DMS153 (cell line): ENCODE results near the gene CATSPER1.
"Not testable (repeated sequence)": the region's sequence is repeated elsewhere in the genome, so short reads cannot be mapped to it uniquely, and the experiment has no call there.

Source experiments
- DNase-seq: peaks from one replicate; lab custom pipeline; 2025; lab: John Stamatoyannopoulos, UW

CATSPER1 gene

GRCh38 chr11:66051766-66052663 lies 25.7 kb upstream of the CATSPER1 start, which contains the start of gene SF3B2:
Gene SF3B2 (plus strand): TSS chr11:66052364. CDS start chr11:66052385, 21 bp downstream.
- DNase-seq, result peak; percentile 98

- no peak for DNase-seq
These were observed 25.1 kb upstream of the CATSPER1 start for GRCh38 chr11:66051371-66051765.

- DNase-seq, result no peak
These were observed 24.4 kb upstream of the CATSPER1 start for GRCh38 chr11:66050581-66051231.

- no peak for DNase-seq
These were observed 22.5 kb upstream of the CATSPER1 start, which contains the start of gene GAL3ST3 for GRCh38 chr11:66048547-66049323. Gene GAL3ST3 (minus strand): TSS chr11:66049161. CDS start chr11:66045415, 3,746 bp downstream.

GRCh38 chr11:66047541-66048365 lies 21.5 kb upstream of the CATSPER1 start:
- DNase-seq, result no peak

- DNase-seq, result no peak
These were observed 20.6 kb upstream of the CATSPER1 start for GRCh38 chr11:66046901-66047300.

- peak; percentile 41 for DNase-seq
These were observed 18.9 kb upstream of the CATSPER1 start for GRCh38 chr11:66045177-66045639.

- DNase-seq, result no peak
These were observed 18.5 kb upstream of the CATSPER1 start for GRCh38 chr11:66044757-66045156.

GRCh38 chr11:66042996-66043906 lies 17.0 kb upstream of the CATSPER1 start:
- DNase-seq, result no peak

GRCh38 chr11:66042227-66042995 lies 16.1 kb upstream of the CATSPER1 start:
- no peak for DNase-seq

GRCh38 chr11:66039765-66040164 lies 13.5 kb upstream of the CATSPER1 start:
- DNase-seq, result no peak

- DNase-seq, result no peak
These were observed 11.0 kb upstream of the CATSPER1 start for GRCh38 chr11:66037327-66037726.

- no peak for DNase-seq
These were observed 10.0 kb upstream of the CATSPER1 start for GRCh38 chr11:66036334-66036710.

GRCh38 chr11:66035653-66036333 lies 9.5 kb upstream of the CATSPER1 start:
- DNase-seq, result no peak

GRCh38 chr11:66032957-66033735 lies 6.9 kb upstream of the CATSPER1 start:
- DNase-seq, result no peak

GRCh38 chr11:66023186-66023440 lies 3.2 kb downstream of the CATSPER1 start:
- DNase-seq, result not testable (repeated sequence)

- DNase-seq, result peak; percentile 12
These were observed 3.7 kb downstream of the CATSPER1 start for GRCh38 chr11:66022401-66023185.
